ENCODE measurements around the gene RBM47.
"Not testable (repeated sequence)": the region's sequence is repeated elsewhere in the genome, so short reads cannot be mapped to it uniquely, and the experiment has no call there.

The RBM47 gene

DNA sequence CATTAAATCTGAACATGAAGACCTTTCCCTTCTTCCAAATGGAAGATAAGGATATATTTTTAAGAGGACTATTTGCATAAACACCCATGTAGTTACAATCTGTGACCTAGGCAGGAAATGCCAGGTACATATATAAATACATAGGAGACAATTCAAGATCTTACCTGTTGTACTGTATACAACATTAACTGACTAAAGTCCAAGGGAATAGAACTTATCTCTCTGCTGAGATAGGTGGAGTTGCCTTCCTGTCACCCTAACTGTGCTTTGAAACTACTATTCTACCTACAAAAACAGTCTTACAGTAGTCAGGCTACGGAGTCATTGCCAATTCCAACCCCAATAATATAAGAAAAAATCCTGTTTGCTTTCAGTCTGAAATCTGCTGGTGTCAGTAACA, 188.2 kb downstream of the RBM47 start:
- DNase-seq (ENCODE audit: low read depth) = no peak

DNA sequence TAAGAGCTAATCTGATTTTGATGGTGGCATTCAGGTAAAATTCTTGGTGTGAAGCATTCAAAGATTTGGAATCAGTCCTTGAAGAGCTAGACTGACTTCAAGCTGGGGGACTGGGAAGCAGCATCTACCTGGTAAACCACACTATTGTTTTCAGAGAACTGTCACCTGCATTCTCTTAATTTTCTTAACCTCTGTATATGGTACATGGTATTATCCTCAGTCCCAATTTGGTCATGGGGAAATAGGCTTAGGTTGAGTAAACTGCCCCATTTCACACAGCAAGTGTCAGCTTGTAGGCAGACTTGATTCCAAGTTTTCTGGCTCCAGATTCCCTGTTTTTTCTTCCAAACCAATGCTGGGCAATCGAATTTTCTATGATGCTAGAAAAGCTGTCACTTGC, 190.1 kb downstream of the RBM47 start:
- no peak for DNase-seq (ENCODE audit: low read depth)

DNA sequence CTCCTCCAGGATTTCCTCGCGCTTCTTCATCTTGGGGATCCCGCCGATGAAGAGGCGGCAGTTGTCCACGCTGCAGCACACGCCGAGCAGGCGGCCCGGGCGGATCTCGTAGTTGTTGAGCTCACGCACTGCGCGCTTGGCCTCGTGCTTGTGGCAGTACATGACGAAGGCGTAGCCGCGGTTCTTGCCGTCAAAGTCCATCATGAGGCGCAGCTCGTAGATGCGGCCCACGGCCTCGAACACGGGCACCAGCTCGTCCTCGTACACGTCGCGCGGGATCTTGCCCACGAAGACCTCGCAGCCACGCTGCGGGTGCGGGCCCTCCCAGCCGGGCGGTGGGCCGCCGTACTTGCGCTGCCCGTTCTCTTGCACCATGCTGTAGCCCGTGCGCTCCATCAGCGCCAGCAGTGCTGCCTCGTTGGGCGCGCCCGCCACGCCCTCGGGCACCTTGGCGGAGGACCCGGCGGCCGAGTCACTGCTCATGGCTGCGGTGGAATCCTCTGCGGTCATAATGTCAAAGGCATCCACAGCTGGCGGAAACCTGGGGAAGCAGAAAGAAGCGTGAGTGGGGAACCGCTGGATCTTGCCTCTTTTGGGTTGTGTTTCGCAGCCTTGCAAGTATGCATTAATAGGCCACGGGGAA, 191.2 kb downstream of the RBM47 start:
- DNase-seq (ENCODE audit: low read depth) = no peak

DNA sequence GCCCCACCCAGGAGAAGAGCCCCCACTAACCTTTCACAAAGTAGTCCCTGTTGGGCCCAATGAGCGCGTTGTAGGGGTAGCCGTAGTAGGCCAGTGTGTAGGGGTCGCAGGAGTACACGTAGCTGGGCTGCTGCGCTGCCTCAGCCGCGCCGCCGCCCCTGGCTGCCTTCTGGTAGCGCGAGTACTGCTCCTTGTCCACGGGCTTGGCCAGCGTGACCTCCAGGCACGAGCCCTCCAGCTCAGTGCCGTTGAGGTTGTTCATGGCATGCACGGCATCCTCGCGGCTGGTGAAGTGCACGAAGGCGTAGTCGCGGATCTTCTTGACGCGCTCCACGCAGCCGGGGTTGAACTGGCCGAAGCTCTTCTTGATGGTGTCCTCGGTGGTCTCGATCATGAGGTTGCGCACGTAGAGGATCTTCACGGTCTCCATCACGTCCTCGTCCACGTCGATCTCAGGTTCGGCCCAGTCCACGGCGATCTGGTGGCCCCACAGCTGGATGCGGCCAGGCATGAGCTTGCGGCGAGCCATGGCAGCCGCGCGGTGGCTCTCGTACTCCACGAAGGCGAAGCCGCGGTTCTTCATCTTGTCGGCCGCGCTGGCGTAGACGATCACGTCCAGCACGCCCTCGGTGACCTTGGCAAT, 191.8 kb downstream of the RBM47 start:
- DNase-seq (ENCODE audit: low read depth) = no peak

DNA sequence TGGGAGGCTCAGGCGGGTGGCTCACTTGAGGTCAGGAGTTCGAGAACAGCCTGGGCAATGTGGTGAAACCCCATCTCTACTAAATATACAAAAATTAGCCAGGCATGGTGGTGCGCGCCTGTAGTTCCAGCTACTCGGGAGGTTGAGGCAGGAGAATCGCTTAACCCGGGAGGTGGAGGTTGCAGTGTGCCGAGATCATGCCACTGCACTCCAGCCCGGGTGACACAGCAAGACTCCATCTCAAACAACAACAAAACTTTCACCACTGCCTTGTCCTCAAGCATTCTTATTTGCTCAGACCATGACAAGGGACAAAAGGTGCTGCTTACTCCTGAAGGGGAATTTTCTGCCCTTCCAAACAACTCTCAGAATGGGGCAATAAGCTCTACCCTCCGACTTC, 194.4 kb downstream of the RBM47 start:
- not testable (repeated sequence) for DNase-seq (ENCODE audit: low read depth)

DNA sequence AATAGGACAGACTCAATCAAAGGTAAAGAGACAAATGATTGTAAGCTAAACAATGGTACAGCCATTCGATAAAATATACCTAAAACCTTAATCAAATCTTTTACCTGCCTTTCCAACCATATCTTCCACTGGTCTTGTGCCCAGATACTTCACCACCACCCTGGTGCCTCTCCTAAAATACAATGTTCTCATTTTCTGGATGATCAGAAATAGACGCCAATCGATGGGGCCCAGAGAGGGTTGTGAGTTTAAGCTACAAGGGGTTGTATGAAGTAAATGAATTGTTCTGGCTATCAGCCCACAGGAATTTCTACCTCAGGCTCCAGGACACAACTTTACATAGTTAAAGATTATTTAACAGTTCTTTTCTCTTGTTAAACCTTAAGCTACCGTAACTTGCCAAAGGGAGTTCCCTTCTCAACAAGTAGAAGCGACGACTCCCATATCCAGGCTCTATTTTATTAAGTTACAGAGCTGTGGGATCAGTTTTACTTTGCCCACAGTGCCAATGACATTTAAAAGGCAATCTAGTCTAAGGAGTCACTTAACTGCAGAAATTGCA, 195.5 kb downstream of the RBM47 start:
- DNase-seq (ENCODE audit: low read depth) = no peak

DNA sequence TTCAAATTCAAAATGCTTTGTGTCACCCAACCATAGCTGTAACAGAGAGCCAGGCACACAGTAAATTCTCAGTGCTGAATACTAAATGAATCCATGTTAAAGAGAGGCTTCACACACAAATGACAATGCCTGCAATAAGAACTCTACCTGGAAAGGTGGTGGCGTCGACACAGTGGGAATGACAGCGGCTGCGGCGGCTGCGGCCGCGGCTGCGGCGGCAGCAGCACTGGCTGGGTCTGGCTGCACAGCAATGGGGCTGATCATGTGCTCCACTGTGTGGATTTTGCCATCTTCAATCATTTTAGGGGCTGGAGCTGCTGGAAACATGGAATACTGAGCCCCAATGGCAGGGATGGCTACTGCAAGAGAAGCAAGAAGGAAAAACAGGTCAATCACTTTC, 197.2 kb downstream of the RBM47 start:
- DNase-seq (ENCODE audit: low read depth) = no peak

DNA sequence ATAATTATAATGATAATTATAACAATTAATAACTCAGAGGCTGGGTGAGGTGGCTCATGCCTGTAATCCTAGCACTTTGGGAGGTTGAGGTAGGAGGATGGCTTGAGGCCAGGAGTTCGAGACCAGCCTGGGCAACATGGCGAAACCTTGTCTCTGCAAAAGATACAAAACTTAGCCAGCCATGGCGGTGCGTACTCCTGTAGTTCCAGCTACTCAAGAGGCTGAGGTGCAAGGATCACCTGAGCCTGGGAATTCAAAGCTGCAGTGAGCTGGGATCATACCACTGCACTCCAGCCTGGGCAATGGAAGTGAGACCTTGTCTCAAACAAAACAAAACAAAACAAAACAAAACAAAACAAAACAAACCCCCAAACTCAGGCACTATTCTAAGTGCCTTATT, 201.8 kb downstream of the RBM47 start:
- not testable (repeated sequence) for DNase-seq (ENCODE audit: low read depth)

DNA sequence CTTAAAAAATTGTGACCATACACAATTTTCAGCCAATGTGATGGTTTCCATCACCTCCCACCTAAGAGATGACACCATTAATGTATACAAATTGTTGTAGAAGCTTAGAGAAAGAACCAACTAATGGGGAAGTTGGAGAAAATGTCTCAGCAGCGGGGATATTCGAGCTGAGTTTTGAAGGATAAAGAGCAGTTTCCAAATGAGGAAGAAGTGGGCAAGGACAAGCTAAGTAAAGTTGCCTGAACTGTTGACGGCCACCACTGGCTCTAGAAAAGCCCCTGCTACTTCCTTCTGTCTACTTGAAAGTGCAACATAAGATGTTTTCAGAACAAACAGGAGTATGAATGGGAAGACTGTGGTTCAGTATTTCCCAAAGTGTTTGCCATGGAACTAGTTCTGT, 202.5 kb downstream of the RBM47 start:
- no peak for DNase-seq (ENCODE audit: low read depth)

DNA sequence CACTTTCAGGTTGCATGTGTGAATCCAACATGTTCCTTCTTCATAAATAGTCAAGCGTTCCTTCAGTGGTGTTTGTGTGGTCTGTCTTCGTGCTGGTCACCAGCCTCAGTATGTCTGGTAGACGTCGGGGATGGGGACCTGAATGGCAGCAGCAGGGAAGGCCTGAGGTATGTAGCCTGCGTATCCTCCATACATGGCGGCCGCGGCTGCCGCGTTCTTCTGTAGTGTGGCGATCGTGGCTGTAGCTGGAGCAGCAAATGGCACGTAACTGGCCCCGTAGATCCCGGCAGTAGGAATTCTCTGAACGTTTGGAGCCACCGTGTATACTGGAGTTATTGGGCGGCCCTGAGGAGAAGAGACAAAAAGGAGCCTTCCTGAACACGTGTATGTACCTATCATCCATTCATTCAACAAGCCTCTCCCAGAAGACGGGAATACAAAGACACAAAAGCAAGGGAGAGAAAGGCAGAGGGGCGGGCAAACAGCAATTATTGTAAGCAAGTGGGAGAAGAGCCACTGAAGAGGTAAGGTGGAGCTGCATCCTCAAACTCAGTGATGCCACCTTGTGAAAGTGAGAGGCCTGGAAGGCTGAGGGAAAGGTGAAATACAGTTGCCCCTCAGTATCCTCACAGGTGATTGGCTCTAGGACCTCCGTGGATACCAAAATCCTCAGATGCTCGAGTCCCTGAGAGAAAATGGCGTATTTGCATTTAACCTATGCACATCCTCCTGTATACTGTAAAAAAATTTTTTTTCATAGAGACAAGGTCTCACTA, 203.7 kb downstream of the RBM47 start:
- no peak for DNase-seq (ENCODE audit: low read depth)

DNA sequence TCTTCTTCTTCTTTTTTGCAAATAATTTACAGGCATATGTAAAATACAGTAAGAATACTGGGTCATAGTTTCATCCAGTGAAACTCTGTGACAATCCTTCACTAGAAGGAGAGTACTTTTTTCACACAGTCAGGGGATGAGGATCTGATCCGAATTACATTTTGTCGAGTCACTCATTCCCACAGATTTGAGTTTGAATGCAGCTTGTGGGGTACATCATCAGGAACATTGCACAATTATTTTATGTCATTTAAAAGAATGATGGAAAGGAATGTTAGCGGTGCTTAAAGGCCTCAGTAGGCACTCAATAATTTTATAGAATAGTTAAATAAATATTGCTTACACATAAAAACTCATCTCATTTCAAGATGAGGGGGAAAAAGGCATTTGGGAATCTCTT, 205.9 kb downstream of the RBM47 start:
- no peak for DNase-seq (ENCODE audit: low read depth)

DNA sequence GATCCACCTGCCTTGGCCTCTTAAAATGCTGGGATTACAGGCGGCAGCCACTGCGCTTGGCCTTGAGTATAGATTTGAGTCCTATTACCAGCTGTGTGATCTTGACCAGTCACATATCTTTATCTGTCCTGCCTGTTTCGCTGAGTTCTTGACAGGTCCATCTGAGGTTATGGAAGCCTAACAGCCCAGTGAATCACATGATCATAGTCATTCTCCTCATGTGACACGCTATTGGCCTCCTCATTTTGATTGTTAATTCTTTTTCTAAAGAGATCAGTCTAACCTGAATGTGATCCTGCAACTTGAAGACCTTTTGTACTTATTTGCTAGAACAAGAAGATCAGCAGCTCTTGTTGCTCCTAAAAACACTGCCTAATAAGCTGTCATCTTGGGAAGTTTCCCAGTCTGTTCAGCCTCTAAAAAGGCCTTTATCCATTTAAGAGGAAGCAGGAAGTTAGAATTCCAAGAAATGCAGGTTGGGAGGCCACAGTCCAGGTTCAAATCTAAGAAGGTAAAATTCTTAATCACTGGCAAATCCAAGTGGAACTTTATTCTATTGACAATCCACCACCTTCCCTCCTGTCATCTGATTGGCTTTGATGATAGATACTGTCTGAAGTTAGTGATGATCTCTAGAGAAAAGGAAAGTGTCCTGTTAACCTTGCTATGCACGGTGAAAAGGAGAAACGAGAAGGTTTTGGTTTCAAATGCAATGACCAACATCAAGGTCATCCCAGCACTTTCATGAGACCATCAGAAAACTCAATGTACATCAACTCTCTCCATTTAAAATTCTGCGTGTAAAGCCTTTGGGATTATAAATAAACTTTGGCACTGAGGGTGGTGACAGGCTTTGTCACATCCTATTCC, 207.6 kb downstream of the RBM47 start:
- no peak for DNase-seq (ENCODE audit: low read depth)

DNA sequence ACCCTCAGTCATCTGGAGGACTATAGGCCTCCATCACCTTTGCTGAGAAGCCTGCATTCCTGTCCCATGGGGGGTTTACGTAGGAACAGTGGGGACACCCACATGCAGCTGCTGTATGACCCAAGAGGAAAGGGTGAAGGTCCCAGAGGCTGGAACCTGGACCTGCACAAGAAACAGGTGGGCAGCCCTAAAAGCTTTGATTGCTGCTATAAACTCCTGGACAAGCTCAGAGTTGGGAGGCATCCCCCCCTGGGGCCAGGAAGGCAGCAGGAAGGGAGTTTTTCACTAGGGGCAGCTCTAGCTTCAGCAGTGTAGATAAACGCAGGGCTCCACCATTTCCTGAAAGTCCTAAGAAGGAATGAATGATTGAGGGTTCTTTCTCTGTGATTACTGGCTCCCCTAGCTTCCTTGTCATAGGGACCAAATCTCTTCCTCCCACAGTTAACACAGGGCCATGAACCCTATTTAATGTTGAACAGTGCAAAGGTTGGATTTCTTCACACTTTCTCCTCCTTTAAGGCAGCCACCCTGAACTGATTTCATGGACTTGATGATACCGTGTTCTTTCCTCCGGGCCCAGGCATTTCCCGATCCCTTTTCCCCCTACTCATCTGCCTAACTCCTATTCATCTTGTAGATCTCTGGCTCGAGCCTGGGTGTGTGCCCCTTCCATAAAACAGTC, 210.3 kb downstream of the RBM47 start:
- no peak for DNase-seq (ENCODE audit: low read depth)

DNA sequence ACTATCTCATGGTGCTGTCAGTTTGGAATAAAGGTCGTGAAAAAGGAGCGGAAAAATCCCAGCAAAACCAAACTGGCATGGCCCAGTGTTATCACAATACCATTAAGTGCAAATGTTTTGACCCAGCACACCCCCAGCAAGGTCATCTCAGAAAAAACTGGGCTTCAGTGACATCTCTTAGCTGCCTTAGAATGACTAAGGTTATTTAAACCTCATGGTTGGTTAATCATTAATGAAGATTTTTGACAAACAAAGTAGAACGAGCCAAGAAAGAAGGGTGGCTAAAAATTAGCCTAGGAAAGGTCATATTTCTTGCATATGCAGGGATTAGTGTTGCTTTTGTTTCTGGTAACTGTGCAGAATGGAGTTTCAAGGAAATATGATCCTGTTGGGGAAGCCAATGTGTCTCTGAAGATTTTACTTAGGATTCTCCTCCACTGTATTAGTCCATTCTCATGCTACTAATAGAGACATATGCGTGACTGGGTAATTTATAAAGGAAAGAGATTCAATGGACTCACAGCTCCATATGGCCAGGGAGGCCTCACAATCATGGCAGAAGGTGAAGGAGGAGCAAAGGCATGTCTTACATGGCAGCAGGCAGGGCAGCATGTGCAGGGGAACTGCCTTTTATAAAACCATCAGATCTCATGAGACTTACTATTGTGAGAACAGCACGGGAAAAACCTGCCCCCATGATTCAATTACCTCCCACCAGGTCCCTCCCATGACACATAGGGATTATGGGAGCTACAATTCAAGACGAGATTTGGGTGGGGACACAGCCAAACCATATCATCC, 211.0 kb downstream of the RBM47 start:
- DNase-seq (ENCODE audit: low read depth) = no peak

DNA sequence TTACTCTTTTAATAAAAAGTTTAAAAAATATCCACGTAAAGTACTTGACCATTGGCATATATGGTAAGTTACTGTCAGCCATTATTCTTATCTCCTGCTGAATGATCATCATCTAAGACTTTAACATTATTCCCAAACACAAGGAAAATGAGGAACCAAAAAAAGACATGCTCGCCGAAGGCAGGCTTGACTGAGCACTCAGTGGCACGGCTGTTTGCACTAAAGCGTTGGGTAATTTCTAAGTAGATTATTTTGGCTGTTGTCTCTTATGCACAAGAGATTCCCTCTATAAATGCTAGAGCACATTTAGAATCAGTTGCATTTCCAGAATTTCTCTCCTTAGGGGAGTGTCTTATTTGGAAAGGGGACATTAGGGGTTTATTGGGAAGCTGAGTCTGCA, 211.7 kb downstream of the RBM47 start:
- no peak for DNase-seq (ENCODE audit: low read depth)

DNA sequence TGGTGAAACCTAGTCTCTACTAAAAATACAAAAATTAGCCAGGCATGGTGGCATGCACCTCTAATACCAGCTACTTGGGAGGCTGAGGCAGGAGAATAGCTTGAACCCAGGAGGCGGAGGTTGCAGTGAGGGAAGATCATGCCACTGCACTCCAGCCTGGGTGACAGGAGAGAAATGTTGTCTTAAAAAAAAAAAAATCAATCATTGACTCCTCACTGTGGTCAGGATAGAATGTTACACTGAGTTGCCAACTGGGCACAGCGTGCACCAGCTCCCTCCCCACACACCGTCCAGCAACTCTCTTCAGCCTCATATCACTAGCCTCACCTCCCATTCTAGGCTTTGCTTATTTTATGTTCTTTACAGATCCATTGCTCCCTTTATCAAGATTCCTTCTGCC, 215.0 kb downstream of the RBM47 start:
- DNase-seq (ENCODE audit: low read depth) = no peak

DNA sequence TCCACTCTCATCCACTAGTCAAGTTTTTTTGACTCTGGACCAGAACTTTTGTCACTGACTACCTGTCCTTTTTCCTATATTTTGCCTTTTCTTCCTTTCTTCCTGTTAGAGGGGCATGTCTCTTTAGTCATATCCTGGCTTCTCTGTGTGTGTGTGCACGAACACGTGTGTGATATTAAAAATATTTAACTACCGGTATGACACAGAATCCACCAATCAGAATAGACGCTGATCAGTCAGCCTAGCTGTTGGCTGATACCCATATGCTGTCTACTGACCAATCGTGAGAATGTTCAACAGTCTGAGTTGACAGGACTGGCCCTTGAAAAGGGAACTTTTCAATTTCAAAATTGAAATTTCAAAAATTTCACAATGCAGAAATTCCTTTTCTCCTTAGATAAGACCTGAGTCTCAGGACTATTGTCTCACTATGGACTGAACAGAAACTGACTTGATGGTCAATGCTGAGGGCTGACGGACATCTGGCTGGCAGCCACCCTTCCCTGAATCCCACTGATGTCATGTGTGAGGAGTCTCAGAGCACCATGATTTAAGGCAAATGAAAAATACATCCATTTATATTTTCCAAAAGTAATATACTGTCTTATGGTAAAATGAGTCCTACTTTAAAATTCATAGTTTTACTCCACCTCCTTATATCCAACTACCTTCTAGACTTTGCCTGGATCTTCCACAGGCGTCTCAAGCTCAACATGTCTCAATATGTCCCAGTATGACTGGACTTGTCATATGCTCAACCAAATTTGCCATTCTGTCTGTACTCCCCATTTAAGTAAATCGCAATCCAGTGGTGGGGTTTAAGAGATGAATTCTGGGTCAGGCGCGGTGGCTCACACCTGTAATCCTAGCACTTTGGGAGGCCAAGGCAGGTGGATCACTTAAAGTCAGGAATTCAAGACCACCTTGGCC, 216.5 kb downstream of the RBM47 start:
- no peak for DNase-seq (ENCODE audit: low read depth)

DNA sequence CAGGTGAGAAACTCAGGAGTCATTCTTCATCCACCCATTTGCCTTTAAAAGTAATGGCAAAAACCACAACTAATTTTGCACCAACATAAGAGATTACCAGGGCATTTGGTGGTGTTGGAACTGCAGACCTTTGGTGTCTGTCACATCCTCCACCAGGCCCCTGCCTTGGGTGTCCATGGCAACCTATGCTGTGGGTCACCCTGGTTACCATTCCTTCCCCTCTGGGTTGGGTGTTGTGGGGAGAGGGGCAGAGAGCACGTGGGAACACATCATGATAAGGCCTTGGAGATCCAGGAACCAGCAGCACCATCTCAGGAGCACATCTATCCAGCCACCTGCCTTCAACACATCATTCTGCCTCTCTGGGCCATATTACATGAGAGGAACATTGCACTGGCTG, 217.3 kb downstream of the RBM47 start:
- DNase-seq (ENCODE audit: low read depth) = no peak

DNA sequence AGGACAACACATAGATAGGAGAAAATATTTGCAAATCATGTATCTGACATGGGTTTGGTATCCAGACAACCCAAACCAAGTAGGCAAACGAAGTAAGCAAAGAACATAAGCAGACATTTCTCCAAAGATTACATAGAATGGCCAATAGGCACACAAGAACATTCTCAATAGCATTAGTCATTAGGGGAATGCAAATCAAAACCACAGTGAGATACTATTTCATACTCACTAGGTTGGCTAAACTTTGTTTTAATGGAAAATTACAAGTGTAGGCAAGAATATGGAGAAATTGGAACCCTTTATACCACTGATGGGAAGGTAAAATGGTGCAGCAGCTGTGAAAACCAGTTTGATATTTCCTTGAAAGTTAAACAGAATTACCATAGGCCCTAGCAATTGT, 219.8 kb downstream of the RBM47 start:
- DNase-seq (ENCODE audit: low read depth) = no peak

DNA sequence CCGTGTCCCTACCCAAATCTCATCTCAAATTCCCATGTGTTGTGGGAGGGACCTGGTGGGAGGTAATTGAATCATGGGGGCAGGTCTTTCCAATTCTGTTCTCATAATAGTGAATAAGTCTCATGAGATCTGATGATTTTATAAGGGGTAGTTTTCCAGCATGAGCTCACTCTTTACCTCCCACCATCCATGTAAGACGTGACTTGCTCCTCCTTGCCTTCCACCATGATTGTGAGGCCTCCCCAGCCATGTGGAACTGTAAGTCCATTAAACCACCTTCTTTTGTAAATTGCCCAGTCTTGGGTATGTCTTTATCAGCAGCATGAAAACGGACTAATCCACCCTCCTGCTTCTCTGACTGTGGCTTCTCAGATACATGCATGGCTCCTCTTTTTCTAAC, 222.2 kb downstream of the RBM47 start:
- DNase-seq (ENCODE audit: low read depth) = not testable (repeated sequence)

Measured in activated gamma-delta T cell treated with anti-CD3 and anti-CD28 coated beads, Interleukin-2, amount 50 U/mL, for 16 hours (primary cell).